Heart left ventricle (tissue), 16 donors: ENCODE results near the gene SAC3D1. TPM values are rescaled to one million over a fixed set of nuclear protein-coding genes. Genes with fewer than 3 reads are reported as not detected.
A peak's percentile ranks its signal among the peaks of the same experiment; 100 is the strongest.

Source experiments
- ATAC-seq, 4 donors: fragments of 200-7000 bp; cut with Tn5 transposase; one replicate each; pipeline ENCODE4 v1.9.1; 2020 to 2022; ENCODE audit warnings: moderate library complexity in 4 of 4, mild to moderate bottlenecking in 3 of 4, moderate number of reproducible peaks in 1 of 4
- DNase-seq, 5 donors: peaks; one replicate each; pipeline ENCODE4 v3.0.0-alpha.2; 2020
- H3K27ac ChIP-seq, 12 donors: fragments of 200-600 bp; sonication (generic) in 4 of 12; one replicate each; pipeline versions ENCODE4 v1.5.0 to v1.8.0; 2016 to 2022; ENCODE audit warnings: mild to moderate bottlenecking in 2 of 12
- H3K27me3 ChIP-seq, 9 donors: fragments of 200-600 bp; sonication (generic) in 2 of 9; one replicate each; pipeline versions ENCODE4 v1.5.1 to v1.8.0; 2016 to 2022; ENCODE audit warnings: mild to moderate bottlenecking in 3 of 9
- H3K36me3 ChIP-seq, 9 donors: fragments of 200-600 bp; sonication (generic) in 2 of 9; one replicate each; pipeline versions ENCODE4 v1.5.0 to v1.8.0; 2018 to 2022; ENCODE audit warnings: mild to moderate bottlenecking in 2 of 9
- H3K4me1 ChIP-seq, 12 donors: fragments of 200-600 bp; sonication (generic) in 4 of 12; one replicate each; pipeline versions ENCODE4 v1.5.0 to v1.8.0; 2016 to 2022; ENCODE audit warnings: mild to moderate bottlenecking in 3 of 12
- H3K4me3 ChIP-seq, 12 donors: fragments of 200-600 bp; sonication (generic) in 4 of 12; one replicate each; pipeline versions ENCODE4 v1.5.0 to v1.8.0; 2017 to 2022; ENCODE audit warnings: mild to moderate bottlenecking in 9 of 12, moderate library complexity in 4 of 12
- H3K9me3 ChIP-seq, 12 donors: fragments of 200-600 bp; sonication (generic) in 4 of 12; one replicate each; pipeline versions ENCODE4 v1.5.0 to v1.8.0; 2016 to 2022; ENCODE audit warnings: mild to moderate bottlenecking in 1 of 12
- POLR2A ChIP-seq, 2 donors: fragments of 450-650 bp; IDR thresholded peaks; one replicate each; pipeline ENCODE4 v1.6.1; 2017; ENCODE audit warnings: antibody characterized with exemption in 2 of 2, mild to moderate bottlenecking in 2 of 2, moderate library complexity in 2 of 2
- WGBS, 4 donors: extraction: QIAGEN DNeasy Blood & Tissue Kit in 2 of 4; methylation state at CpG; one replicate each; pipeline versions ENCODE4 v1.1.5 to v1.1.7; 2013 to 2018; 5-methylcytosine and 5-hydroxymethylcytosine counted together
- intact Hi-C, 10 donors: fragments of 100-400 bp; cut with DNase I; formaldehyde crosslinking; loops; one replicate each; pipeline versions ENCODE4 v1.11.1 to v1.14.2; 2022
- polyA plus RNA-seq, 2 donors: library from polyadenylated mRNA; stranded (reverse); fragments of 200-250 nt; gene quantifications; one replicate each; pipeline ENCODE4 v1.2.3, GENCODE V29; 2013
- total RNA-seq, 9 donors: library from RNA; depleted of rRNA in 2 of 9; stranded (reverse); fragments of >200 nt in 2 of 9; fragmentation: NEBNext Ultra II Directional in 3 of 9; extraction: Animal tissue kit (Norgen Biotek cat#: 25700) in 3 of 9; gene quantifications; one replicate each; pipeline versions ENCODE4 v1.1.0 to v1.2.4, GENCODE V29; 2016 to 2023
- TF ChIP-seq, protein P1 (sequence below), 12 donors: fragments of 200-600 bp; sonication (generic) in 4 of 12; IDR thresholded peaks; one replicate each; pipeline versions ENCODE4 v1.5.0 to v1.8.0; 2018 to 2022; ENCODE audit warnings: antibody characterized with exemption in 12 of 12, mild to moderate bottlenecking in 5 of 12
- donor health status: ischemic (EF 13 %, LVEDD 7.1; RV severe dilation, severe dysfunction).
- donor health status: healthy with polysubstance abuse.
- donor health status: DM: no; HTN: yes; CAD: no.
- donor health status: DM: no; HTN: no; CAD: no.
- donor health status: ischemic (EF 25% LVEDD 6.9; RV normal size, moderate dysfunction).
- donor health status: ischemic (EF 25% LVEDD 5.7; RV mildly dilated, moderate dysfunction).
- donor health status: healthy.
- donor health status: DM: yes; HTN: yes; CAD: no.
- donor health status: ischemic (EF 35%, LVEDD 5.7; RV mildly dilated, moderate dysfunction).
- donor health status: nonischemic (EF 11% LVEDD 7.7; RV severe dilation, severe dysfunction).
- donor health status: DM: yes; HTN: yes; CAD: no.
- donor health status: PGD.
- donor health status: ischemic (EF 29% LVEDD 5.4; RV normal size, mild dysfunction).
- donor health status: nonischemic (EF 23%, LVEDD 6.1; RV moderate dilation, normal function).

SAC3D1 gene
- total and polyA plus RNA-seq, 11 donors, result 4.3 to 14.6 (median 6.2) TPM

DNA sequence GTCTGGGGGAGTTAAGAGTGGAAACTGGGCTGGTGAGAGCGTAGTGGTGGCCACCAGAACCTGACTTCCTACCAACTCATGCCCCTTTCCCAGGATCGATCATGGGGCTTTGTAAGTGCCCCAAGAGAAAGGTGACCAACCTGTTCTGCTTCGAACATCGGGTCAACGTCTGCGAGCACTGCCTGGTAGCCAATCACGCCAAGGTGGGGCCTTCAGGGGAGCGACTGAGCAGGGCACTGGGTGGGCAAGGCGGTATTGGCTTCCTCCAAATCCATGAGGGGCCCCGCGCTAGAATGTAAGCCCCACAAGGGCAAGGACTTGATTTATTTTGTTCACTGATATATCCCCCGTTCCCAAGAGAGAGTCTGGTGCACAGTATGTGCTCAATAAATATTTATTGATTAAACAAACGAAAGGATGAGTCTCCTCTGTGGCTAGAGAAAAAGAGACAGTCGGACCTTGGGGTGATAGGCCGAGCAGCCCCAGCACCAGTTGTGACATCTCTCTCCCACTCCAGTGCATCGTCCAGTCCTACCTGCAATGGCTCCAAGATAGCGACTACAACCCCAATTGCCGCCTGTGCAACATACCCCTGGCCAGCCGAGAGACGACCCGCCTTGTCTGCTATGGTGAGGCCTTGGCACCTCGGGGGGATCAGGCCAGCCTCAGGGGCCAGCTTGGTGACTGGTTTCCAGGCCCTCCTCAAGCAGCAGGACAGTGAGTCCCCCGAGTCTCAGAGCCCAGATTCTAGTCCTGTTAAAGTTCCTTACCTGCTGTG, 43.8 kb downstream of the SAC3D1 start:
- Histone ChIP-seq H3K36me3 (peaks cover 0 to 48% (median 42%) of the 10 kb centered on the region in 9 donors), H3K4me3 (peak overlapping the region; percentile 44 to 93 (median 79)), H3K4me1 (peaks cover 4 to 27% (median 16%) of the 10 kb centered on the region in 12 donors), H3K9me3 (no peaks in the 10 kb centered on the region), H3K27me3 (no peaks in the 10 kb centered on the region), H3K27ac (peak overlapping the region; percentile 45 to 95 (median 90))
- TF ChIP-seq, protein P1, sequence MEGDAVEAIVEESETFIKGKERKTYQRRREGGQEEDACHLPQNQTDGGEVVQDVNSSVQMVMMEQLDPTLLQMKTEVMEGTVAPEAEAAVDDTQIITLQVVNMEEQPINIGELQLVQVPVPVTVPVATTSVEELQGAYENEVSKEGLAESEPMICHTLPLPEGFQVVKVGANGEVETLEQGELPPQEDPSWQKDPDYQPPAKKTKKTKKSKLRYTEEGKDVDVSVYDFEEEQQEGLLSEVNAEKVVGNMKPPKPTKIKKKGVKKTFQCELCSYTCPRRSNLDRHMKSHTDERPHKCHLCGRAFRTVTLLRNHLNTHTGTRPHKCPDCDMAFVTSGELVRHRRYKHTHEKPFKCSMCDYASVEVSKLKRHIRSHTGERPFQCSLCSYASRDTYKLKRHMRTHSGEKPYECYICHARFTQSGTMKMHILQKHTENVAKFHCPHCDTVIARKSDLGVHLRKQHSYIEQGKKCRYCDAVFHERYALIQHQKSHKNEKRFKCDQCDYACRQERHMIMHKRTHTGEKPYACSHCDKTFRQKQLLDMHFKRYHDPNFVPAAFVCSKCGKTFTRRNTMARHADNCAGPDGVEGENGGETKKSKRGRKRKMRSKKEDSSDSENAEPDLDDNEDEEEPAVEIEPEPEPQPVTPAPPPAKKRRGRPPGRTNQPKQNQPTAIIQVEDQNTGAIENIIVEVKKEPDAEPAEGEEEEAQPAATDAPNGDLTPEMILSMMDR (IDR thresholded peaks at IDR 0.05), result no peak
- TF ChIP-seq POLR2A (IDR thresholded peaks at IDR 0.05), result no peak
- intact Hi-C loops, result loop anchor here in 7 of 10 donors (1.0 to 10.0 kb wide), 8 partner anchors 12 to 72 kb away; partner anchors contain the start of genes SAC3D1 (in 5 of the 7), ARL2 (in 4 of the 7), VPS51 (in 2 of the 7) and FAU (in 1 of the 7)
- WGBS, 4 donors, result 47 to 53% (median 48%) methylated on average over 21 to 23 of the region's 23 CpGs
- ATAC-seq (peak in 2 of 4 donors; percentile 5 to 8), DNase-seq (no peak)

DNA sequence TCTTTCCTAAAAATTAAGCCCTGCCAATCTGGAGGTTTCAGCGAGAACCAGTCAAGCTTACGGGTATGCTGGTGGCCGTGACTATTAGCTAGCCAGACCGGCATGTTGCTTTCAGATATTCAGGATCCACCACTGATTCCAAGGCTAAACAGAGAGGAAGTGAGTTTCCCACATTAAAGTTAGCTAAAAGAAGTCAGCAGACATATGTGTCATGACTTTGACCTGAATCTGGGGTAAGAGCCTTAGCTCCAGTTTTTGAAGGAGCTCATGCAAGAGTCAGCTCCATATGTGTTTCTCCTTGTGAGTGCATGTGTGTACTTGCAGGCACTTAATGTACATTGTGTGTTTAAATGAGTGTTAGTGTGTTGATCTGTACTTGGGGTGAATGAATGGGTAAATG, 44.4 kb downstream of the SAC3D1 start:
- Histone ChIP-seq H3K36me3 (peaks cover 0 to 51% (median 42%) of the 10 kb centered on the region in 9 donors), H3K27me3 (no peaks in the 10 kb centered on the region), H3K9me3 (no peaks in the 10 kb centered on the region), H3K4me1 (peaks cover 4 to 27% (median 16%) of the 10 kb centered on the region in 12 donors), H3K27ac (no peak overlapping the region), H3K4me3 (no peak overlapping the region)
- no peak for DNase-seq
- no peak for ATAC-seq
- intact Hi-C loops, result loop anchor here in 4 of 10 donors (2.0 to 10.0 kb wide), 3 partner anchors 35 to 71 kb away; partner anchors contain the start of genes ARL2 (in 2 of the 4) and SAC3D1 (in 1 of the 4)
- no peak for TF ChIP-seq POLR2A (IDR thresholded peaks at IDR 0.05)
- TF ChIP-seq, protein P1 (IDR thresholded peaks at IDR 0.05), result no peak
- 79 to 97% (median 92%) methylated on average over 4 of the region's 4 CpGs for WGBS, 4 donors

DNA sequence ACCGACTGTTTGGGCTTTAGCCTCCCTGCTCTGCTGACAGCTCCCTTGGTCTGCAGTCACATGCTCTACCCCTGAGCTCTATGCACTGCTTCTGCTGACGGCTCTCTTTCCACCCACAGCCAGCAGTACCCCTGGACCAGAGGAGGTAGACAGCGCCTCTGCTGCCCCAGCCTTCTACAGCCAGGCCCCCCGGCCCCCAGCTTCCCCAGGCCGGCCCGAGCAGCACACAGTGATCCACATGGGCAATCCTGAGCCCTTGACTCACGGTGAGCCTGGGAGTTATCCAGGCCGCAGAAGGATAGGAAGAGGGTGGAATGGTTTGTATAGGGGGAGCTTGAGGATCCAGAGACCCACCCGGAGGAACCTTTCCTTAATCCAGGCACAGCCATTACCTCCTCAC, 45.8 kb downstream of the SAC3D1 start:
- ATAC-seq (no peak), DNase-seq (no peak)
- TF ChIP-seq POLR2A (IDR thresholded peaks at IDR 0.05), result no peak
- TF ChIP-seq, protein P1 (IDR thresholded peaks at IDR 0.05), result no peak
- H3K27me3 ChIP-seq, result no peaks in the 10 kb centered on the region
- WGBS, 4 donors, result 91 to 95% (median 93%) methylated on average over 7 to 9 of the region's 9 CpGs
- no peaks in the 10 kb centered on the region for H3K9me3 ChIP-seq
- no peak overlapping the region for H3K4me3 ChIP-seq
- intact Hi-C loops, result loop anchor here in 2 of 10 donors (10.0 kb wide), 1 partner anchor 72 kb away; the partner anchor contains the start of gene ARL2 (in 2 of the 2)
- H3K36me3 ChIP-seq, result peaks cover 0 to 51% (median 42%) of the 10 kb centered on the region in 9 donors
- no peak overlapping the region for H3K27ac ChIP-seq
- H3K4me1 ChIP-seq, result peaks cover 4 to 27% (median 16%) of the 10 kb centered on the region in 12 donors

DNA sequence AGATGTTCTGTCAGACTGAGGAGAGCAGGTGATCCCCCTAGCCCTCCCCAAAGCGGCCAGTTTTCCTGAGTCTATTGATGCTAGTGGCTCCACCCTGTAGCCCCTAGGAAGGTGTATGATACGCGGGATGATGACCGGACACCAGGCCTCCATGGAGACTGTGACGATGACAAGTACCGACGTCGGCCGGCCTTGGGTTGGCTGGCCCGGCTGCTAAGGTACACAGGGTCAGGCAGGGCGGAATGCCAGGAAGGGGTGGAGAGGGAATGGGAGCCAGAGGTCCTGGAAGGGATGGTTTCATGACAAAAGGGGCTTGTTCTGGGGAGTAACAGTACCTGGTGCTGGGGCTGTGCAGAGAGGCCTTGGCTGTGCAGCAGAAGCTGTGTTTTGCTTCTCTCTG, 46.2 kb downstream of the SAC3D1 start:
- intact Hi-C loops, result loop anchor here in 2 of 10 donors (10.0 kb wide), 1 partner anchor 72 kb away; the partner anchor contains the start of gene ARL2 (in 2 of the 2)
- Histone ChIP-seq H3K36me3 (peaks cover 0 to 51% (median 42%) of the 10 kb centered on the region in 9 donors), H3K27me3 (no peaks in the 10 kb centered on the region), H3K27ac (no peak overlapping the region), H3K9me3 (no peaks in the 10 kb centered on the region), H3K4me3 (no peak overlapping the region), H3K4me1 (peaks cover 4 to 27% (median 16%) of the 10 kb centered on the region in 12 donors)
- TF ChIP-seq, protein P1 (IDR thresholded peaks at IDR 0.05), result no peak
- no peak for TF ChIP-seq POLR2A (IDR thresholded peaks at IDR 0.05)
- WGBS, 4 donors, result 86 to 93% (median 89%) methylated on average over 11 of the region's 11 CpGs
- DNase-seq, result no peak
- no peak for ATAC-seq
